NCI-H1048 (cell line): ENCODE measurements around the gene ADAMTS19.
"Not testable (repeated sequence)": the region's sequence is repeated elsewhere in the genome, so short reads cannot be mapped to it uniquely, and the experiment has no call there.

Experiments
- DNase-seq: peaks from one replicate; lab custom pipeline; 2025; lab: John Stamatoyannopoulos, UW

The ADAMTS19 gene

GRCh38 chr5:129459777-129460671 is at the start of gene ADAMTS19:
ADAMTS19 (plus strand) TSS chr5:129460298; CDS start chr5:129460392, 94 bp downstream.
- peak; percentile 23 for DNase-seq

GRCh38 chr5:129410488-129410887 is 49.6 kb upstream of the ADAMTS19 start:
- DNase-seq = no peak

- DNase-seq = no peak
Measured at GRCh38 chr5:129412721-129413120, 47.4 kb upstream of the ADAMTS19 start.

- DNase-seq = no peak
Measured at GRCh38 chr5:129413570-129413969, 46.5 kb upstream of the ADAMTS19 start.

- DNase-seq = no peak
Measured at GRCh38 chr5:129419292-129419691, 40.8 kb upstream of the ADAMTS19 start.

GRCh38 chr5:129425031-129425430 is 35.1 kb upstream of the ADAMTS19 start:
- DNase-seq = no peak

GRCh38 chr5:129426071-129426470 is 34.0 kb upstream of the ADAMTS19 start:
- no peak for DNase-seq

- not testable (repeated sequence) for DNase-seq
Measured at GRCh38 chr5:129428636-129429035, 31.5 kb upstream of the ADAMTS19 start.

- DNase-seq = no peak
Measured at GRCh38 chr5:129431406-129431805, 28.7 kb upstream of the ADAMTS19 start.

GRCh38 chr5:129438322-129438721 is 21.8 kb upstream of the ADAMTS19 start:
- DNase-seq = no peak

- DNase-seq = no peak
Measured at GRCh38 chr5:129440424-129440823, 19.7 kb upstream of the ADAMTS19 start.

- no peak for DNase-seq
Measured at GRCh38 chr5:129441096-129441495, 19.0 kb upstream of the ADAMTS19 start.

- DNase-seq = no peak
Measured at GRCh38 chr5:129445379-129445778, 14.7 kb upstream of the ADAMTS19 start.

GRCh38 chr5:129447968-129448367 is 12.1 kb upstream of the ADAMTS19 start:
- no peak for DNase-seq

- DNase-seq = no peak
Measured at GRCh38 chr5:129448654-129449053, 11.4 kb upstream of the ADAMTS19 start.

GRCh38 chr5:129454461-129454860 is 5.6 kb upstream of the ADAMTS19 start:
- DNase-seq = no peak

GRCh38 chr5:129459450-129459776 is 685 bp upstream of the ADAMTS19 start:
- no peak for DNase-seq

- no peak for DNase-seq
Measured at GRCh38 chr5:129460672-129460935, 506 bp downstream of the ADAMTS19 start.

- no peak for DNase-seq
Measured at GRCh38 chr5:129460936-129461710, 1.0 kb downstream of the ADAMTS19 start.

- no peak for DNase-seq
Measured at GRCh38 chr5:129461711-129462332, 1.7 kb downstream of the ADAMTS19 start.

- DNase-seq = no peak
Measured at GRCh38 chr5:129465776-129466344, 5.8 kb downstream of the ADAMTS19 start.

- no peak for DNase-seq
Measured at GRCh38 chr5:129474544-129474943, 14.4 kb downstream of the ADAMTS19 start.

GRCh38 chr5:129476751-129477150 is 16.7 kb downstream of the ADAMTS19 start:
- no peak for DNase-seq
